GM11168 (cell line): Measurements from ENCODE around the gene PARP3.

Source experiments
- in situ Hi-C: fragments of 300-500 bp; cut with MboI; formaldehyde crosslinking; loops from one replicate; pipeline ENCODE4 v1.12.0; 2022; ENCODE audit warnings: low sequenced_read_pairs; ENCODE audit not compliant: unreplicated experiment

PARP3 gene

DNA sequence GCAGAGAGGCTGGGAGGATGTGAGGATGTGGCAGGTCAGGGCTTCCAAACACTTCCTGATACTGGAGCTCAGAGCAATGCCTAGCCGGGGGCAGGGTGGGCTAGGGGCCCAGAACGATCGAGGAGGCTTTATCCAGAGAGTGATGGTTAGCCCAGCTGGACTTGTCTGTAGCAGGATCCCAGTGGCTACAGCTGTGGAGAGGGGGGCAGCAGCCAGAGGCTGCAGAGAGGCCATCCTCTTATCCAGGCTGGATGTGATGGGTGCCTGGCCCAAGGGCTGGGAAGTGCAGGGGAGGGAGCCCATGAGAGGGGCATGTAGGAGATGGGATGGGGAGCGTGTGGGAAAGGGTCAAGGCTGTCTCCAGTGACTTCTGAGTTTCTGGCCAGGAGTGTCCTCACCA lies 4.6 kb downstream of the PARP3 start:
- in situ Hi-C loops: no loop called here

DNA sequence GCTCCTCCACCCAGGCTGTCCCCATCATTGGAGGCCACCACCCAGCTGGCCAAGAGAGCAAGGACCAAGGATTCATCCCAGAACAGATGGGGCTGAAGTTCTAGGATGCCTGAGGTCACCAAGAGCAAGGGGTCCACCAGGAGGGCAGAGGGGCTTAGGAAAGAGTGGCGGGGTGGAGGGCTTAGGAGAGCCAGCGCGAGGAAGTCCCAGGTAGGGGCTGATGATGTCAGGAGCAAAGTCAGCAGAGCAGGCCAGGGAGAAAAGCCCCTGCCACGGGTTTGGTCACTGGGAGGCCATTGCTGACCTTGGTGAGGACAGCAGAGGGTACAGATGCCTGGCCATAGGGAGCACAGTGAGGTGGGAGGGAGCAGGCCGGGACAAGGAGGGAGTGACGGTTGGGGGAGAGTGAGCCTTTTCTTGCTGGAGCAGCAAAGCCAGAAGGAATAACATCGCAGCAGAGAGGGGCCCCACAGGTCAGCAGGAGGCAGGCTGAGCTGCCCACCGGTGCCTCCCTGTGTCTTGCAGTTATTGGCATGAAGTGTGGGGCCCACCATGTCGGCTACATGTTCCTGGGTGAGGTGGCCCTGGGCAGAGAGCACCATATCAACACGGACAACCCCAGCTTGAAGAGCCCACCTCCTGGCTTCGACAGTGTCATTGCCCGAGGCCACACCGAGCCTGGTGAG lies 5.2 kb downstream of the PARP3 start:
- in situ Hi-C loops: no loop called here

DNA sequence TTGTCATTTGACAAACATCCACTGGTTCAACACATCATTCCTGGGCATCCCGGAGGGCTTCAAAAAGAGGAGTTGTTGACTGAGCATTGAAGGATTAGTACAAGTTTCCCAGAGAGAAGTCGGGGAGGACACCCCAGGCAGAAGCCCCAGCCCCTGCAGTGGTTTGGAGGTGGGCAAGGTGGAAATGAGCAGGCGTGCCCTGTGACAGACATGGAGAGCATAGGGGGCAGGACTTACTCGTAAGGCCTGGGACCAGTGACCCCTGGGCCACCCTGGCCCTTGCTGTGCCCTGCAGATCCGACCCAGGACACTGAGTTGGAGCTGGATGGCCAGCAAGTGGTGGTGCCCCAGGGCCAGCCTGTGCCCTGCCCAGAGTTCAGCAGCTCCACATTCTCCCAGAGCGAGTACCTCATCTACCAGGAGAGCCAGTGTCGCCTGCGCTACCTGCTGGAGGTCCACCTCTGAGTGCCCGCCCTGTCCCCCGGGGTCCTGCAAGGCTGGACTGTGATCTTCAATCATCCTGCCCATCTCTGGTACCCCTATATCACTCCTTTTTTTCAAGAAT lies 5.9 kb downstream of the PARP3 start:
- in situ Hi-C loops: no loop called here

DNA sequence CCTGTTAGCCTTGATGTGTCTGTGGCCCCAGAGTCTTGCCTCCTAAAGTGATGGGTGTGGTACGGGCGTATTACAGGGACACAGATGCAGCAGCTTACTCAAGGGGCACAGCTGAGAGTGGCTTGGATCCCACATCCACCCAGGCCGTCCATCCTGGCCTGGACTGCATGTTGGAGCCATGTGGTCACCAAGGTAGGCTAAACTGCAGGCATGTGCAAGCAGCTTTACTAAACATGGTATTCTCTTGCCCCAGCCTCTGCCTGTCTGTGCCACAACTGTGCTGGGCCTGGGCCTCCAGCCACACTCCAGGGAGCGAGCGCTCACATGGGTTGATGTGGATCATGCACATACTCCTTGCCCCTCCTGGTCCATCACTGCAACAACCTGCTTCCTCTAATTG lies 7.0 kb downstream of the PARP3 start:
- in situ Hi-C loops: no loop called here

DNA sequence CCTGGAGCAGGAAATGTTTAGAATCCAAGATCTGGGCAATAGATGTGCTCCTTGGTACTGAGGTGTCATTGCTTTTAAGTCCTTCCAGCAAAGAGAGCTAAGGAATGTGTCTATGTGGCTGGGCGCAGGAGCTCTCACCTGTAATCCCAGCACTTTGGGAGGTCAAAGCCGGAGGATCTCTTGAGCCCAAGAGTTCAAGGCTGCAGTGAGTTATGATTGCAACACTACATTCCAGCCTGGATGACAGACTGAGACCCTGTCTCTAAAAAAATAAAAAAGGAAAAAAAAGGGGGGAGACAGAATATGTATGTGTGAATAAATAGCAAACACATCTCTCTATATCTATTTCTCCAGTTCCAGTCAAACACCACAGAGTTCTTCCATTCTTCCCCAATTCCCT lies 8.7 kb downstream of the PARP3 start:
- in situ Hi-C loops: no loop called here

DNA sequence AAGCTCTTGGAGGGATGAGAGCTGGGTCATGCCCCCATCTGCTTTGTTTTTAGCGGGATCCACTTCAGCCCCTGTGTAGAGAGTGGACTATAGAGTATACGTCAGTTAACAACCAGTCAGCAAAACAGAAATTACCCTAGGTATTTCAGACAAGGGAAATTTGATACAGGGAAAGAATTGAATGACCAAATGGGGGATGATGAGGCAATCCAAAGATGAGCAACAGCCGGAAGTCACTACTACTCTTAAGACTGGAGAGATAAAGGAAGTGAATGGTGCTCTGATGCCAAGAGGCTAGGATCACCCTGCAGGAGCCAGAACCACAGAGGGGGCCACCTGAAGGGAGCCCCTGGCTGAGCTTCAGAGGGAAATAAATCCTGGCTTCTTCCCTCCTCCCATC lies 11.3 kb downstream of the PARP3 start:
- in situ Hi-C loops: no loop called here

DNA sequence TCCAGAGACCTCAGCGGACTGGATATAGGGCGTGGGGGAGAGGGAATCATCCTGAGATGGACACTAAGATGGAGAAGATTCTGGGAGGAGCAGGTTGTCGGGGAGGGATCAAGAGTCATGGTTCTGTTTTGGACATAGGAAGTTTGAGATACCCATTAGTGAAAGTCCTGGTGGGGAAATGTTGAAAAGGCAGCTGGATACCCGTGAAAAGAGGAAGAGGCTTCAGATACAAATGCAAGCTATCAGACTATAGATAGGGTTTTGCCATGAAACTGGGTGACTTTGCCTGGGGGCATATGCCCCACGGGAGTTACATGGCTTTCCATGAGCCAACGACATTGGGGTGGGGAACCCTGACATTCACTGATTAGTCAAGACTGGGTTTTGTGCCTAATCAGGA lies 11.9 kb downstream of the PARP3 start:
- in situ Hi-C loops: no loop called here

DNA sequence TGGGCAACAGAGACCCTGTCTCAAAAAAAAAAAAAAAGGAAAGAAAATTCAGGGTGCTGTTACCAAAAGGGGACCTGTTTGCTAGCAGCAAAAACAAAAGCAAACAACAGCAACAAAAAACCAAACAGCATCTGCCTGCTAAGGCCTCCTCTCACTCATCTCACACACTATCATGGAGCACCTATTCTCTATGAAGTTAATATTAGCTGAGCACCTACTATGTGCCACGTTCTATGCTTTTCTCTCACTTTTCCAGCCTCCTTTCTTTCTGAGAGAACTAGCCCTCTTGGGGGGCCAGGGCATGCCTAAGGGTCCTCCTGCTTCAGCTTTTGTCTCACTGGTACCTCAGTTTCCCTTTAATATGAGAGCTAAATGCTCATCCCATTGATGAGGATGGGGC lies 12.6 kb downstream of the PARP3 start:
- in situ Hi-C loops: no loop called here

DNA sequence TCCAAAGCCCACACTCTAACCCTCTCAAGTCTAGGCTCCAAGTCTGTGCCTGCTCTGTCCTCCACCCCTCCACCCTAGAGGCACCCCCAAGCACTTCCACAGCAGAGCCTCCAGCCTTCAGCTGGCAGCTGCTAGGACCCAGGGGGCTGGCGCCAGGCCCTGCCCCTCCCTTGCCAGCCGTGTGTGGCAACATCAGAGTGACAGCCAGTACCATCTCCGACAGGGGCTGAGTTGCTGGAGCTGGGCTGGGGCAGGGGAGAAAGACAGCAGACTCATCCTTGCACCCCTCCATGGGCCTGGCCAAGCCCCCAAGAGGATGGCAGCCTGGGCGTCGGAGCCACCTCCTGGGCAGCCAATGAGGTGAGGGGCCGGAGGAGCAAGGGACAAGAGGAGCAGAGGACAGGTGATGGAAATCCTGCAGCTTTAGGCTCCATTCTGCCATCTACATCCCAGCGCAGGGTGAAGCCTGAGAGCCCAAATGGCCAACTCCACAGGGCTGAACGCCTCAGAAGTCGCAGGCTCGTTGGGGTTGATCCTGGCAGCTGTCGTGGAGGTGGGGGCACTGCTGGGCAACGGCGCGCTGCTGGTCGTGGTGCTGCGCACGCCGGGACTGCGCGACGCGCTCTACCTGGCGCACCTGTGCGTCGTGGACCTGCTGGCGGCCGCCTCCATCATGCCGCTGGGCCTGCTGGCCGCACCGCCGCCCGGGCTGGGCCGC lies 13.2 kb downstream of the PARP3 start, which contains the start of gene GPR62:
Gene GPR62, plus strand, starts transcription at position 207 of the 718 bp plus-strand sequence. Its CDS starts 272 bp downstream, at position 479.
- in situ Hi-C loops: no loop called here

DNA sequence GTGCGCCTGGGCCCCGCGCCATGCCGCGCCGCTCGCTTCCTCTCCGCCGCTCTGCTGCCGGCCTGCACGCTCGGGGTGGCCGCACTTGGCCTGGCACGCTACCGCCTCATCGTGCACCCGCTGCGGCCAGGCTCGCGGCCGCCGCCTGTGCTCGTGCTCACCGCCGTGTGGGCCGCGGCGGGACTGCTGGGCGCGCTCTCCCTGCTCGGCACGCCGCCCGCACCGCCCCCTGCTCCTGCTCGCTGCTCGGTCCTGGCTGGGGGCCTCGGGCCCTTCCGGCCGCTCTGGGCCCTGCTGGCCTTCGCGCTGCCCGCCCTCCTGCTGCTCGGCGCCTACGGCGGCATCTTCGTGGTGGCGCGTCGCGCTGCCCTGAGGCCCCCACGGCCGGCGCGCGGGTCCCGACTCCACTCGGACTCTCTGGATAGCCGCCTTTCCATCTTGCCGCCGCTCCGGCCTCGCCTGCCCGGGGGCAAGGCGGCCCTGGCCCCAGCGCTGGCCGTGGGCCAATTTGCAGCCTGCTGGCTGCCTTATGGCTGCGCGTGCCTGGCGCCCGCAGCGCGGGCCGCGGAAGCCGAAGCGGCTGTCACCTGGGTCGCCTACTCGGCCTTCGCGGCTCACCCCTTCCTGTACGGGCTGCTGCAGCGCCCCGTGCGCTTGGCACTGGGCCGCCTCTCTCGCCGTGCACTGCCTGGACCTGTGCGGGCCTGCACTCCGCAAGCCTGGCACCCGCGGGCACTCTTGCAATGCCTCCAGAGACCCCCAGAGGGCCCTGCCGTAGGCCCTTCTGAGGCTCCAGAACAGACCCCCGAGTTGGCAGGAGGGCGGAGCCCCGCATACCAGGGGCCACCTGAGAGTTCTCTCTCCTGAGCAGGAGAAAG lies 14.0 kb downstream of the PARP3 start:
- in situ Hi-C loops: no loop called here

DNA sequence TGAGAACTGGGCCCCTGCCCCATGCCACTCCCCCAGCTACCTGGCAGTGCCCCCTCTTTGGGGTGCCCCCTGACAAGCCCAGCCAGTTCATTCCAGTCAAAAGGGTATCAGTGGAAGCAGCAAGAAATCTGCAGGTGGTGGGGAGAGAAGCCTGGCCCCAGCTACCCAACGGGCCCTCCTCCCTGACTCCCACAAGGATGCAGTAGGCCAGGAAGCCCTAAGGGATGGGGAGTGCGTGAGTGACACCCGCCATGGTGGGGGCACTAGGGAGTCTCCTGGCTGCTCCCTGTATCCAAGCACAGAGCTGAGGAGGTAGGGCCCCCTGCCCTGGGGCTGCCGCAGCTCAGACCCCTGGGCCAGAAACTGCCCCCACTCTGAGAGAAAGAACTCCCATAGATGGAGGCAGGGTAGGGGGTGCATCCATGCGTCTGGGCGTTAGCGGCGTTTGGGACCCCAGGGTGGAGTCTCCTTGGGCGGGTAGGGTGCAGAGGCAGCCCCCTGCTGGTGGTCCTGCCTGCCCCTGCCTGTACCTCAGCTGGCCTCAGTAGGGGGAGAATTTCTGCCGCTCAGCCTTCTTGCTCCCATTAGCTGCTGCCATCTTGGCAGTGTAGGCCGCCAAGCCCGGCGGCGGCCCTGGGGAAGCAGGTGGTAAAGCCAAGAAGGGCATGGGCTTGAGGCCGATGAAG lies 15.5 kb downstream of the PARP3 start:
- in situ Hi-C loops: no loop called here

DNA sequence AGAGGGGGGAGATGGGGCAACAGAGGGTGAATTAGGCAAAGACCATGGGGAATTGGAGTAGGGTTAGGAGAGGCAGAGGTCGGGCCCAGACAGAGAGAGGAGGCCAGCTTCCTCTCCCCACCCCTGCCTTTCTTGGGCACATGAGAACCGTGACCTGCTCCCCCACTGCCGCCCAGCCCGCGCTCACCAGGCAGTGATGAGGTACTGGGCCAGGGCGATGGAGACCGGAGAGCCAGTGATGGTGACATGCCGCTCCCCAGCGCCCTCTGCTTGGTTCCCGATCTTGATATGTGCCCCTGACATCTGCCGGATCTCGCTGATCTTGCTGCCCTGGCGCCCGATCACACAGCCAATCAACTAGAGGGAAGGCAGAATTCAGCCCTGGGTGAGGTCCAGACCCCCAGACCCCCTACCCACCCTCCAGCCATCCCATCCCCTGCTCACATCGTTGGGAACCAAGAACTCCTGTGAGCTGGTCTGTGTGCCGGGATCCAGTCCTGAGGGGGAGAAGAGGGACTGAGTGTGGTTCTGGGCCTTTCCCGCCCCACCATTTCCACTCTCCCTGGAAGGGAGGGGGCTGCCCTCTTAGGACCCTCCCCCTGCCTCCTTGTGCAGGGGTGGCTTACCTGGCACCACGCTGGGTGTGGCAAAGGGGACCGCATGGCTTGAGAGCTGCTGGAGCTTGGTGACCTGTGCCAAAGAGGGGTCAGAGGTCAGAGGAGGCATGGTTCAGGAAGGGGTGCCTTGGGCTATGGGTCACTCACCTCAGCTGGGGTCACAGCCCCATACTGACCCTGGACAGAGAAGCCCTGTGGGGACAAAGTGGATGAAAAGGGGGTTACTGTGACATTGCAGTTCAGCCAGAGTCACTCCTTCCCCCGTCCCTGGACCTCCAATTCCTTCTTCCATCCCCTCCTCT lies 16.7 kb downstream of the PARP3 start:
- in situ Hi-C loops: no loop called here

DNA sequence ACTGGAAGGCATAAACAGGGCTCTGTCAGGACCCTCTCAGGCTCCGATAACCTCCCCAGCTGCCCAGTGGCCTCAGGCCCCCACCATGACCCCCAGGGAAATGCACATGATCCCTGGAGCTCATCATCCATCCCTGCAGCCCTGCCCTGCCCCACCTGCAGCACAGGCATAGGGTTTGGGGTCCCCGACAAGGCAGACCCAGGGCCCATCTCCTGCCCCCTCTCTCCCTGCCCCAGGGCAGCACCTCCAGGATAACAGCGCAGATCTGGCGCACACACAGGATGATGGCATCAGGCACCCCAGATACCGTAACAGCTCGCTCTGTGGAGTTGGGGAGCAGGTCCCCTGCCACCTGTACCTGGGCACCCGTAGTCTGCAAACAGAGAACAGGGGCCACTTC lies 17.5 kb downstream of the PARP3 start:
- in situ Hi-C loops: no loop called here

DNA sequence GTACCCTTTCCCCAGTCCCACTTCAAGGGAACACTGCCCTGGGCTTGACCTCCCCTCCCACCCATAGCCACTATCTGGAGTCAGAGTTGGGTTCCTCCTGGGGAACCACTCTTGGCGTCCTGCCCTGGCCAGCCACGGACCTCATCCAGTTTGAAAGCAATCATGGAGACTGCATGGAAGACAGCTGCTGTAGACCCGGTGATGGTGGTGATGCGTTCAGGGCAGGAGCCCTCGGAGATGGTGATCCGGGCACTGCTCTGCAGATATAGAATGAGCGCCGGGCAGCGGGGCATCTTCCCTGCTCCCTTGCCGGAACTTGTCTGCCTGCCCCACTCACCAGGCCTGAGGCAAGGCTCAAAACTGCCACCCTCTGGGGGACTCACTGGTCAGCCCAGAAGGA lies 18.2 kb downstream of the PARP3 start:
- in situ Hi-C loops: no loop called here

DNA sequence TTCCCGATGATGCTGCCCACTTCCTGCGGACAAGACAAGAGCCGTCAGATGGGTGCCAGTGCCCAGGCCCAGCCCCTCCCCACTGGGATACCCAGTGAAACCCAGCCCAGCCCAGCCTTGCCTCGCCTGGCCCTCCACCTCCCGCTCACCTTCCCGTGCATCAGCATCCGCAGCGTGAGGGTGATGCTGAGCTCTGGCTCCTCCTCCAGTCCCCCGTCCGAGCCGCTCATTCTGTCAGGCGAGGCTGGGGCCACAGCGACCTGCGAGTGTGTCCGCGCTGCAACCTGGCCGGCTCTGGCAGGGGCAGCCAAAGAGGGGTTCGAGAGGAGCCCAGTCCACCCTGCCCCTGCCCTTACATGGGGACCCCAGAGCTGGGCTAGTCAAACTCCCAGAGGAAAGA lies 18.8 kb downstream of the PARP3 start:
- in situ Hi-C loops: no loop called here

DNA sequence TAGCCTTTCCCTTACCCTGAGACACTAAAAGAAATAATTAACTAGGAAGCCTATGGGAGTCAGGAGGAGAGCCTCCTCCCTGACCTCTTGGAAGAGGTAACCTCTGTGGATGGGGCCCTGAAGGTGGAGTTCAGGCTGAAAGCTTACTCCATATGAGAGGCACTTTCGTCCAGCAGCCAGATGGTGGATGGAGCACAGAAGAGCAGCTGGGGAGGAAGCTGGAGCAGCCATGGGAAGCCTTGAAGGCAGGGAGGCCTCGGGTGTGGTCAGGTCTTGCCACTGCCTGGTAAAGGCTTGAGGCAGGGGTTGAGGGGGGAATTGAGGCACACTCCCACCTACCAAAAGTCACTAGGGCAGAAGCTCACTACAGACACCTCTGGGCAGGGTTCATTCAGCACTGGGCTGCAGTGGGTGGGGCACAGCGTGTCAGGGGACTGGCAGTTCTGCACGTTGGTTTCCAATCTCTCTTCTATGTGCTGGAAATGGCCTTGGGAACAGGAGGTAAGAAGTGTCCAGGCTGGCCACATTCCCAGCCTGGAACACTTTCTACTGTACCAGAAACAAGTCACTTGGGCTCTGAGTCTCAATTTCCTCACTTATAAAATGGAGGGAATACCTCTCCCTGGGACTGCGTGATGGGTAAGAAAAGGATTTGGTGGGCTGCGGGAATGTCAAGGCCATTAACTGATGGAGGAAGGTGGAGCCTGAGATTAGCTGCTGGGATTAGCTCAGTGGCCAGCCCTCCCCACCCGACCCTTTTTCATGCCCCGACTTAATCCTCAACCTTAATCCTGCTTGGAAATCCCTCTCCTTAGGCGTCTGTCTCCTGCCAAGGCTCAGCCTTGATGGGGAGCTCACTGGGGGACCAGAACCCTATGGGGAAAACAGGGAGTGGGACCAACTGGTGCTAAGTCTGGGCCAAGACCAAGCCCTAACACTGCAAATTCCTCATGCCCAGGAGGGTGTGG lies 19.7 kb downstream of the PARP3 start:
- in situ Hi-C loops: no loop called here

DNA sequence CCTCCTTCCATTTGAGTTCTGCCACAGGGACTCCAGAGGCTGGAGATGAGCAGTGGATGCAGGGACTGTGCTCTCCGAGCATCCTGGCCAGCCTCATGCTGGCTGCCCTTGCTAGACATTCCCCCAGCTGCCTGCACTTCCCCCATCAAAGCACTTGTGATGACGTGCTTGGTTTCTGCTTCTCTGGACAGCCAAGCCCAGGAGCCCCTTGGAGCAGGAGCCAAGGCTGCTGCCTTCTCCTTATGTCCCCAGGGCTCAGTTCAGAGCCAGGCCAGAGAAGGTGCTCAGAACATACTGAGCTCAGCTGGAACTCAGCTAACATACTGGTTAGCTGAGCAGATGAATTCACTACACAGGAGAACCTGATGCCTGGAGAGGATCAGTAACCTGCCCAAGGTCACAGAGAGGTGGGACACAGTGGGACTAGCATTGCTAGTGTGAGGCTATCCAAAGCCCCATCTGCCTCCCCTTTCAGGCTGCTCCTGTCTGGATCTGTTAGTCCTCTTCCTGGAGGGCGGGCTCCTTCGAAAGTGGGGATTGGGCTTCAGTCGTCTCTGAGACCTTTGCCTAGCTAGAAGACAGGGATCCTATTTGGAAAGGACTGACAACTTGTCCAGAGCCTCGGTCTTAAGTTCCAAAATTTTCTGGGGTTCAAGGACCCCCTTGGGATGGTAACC lies 20.8 kb downstream of the PARP3 start:
- in situ Hi-C loops: no loop called here
